Stimulated activated CD4-positive, alpha-beta T cell treated with anti-CD3 and anti-CD28 coated beads, TNF-alpha, amount 100 ng/mL, for 24 hours (primary cell): ENCODE results near the gene ST3GAL4.
"Not testable (repeated sequence)": the region's sequence is repeated elsewhere in the genome, so short reads cannot be mapped to it uniquely, and the experiment has no call there.

ENCODE experiments used
- DNase-seq, 3 experiments: peaks; one replicate each; pipeline ENCODE4 v3.0.0-alpha.2; 2020; ENCODE audit warnings: low read depth in 3 of 3

Gene ST3GAL4

DNA sequence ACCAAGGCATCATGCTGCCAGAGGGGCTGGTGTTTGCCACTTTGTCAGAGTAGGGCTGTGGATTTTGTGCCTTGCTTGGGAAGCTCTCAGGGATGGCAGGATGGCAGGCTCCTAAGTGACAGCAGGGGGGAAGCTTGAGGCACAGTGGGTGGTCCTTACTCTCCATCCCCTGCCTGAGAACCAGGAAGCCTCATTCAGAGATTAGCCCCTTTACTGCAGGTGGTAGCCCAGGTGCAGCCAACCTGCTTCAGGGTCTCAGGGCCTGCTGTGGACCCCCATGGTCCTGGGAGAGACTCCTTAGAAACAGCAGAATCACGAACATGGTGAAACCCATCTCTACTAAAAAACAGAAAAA lies 8.9 kb upstream of the ST3GAL4 start:
- DNase-seq: no peak

DNA sequence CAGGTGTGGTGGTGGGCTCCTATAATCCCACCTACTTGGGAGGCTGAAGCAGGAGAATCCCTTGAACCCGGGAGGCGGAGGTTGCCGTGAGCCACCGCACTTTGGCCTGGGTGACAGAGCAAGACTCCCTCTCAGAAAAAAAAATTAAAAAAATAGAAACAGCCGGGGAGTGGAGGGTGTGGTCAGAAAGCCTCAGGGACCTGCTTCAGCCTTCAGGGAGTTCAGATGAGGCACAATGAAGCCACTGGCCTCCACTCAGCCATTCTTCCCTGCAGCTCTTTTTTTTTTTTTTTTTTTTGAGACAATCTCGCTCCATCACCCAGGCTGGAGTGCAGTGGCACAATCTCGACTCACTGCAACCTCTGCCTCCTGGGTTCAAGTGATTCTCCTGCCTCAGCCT lies 8.5 kb upstream of the ST3GAL4 start:
- not testable (repeated sequence) for DNase-seq

DNA sequence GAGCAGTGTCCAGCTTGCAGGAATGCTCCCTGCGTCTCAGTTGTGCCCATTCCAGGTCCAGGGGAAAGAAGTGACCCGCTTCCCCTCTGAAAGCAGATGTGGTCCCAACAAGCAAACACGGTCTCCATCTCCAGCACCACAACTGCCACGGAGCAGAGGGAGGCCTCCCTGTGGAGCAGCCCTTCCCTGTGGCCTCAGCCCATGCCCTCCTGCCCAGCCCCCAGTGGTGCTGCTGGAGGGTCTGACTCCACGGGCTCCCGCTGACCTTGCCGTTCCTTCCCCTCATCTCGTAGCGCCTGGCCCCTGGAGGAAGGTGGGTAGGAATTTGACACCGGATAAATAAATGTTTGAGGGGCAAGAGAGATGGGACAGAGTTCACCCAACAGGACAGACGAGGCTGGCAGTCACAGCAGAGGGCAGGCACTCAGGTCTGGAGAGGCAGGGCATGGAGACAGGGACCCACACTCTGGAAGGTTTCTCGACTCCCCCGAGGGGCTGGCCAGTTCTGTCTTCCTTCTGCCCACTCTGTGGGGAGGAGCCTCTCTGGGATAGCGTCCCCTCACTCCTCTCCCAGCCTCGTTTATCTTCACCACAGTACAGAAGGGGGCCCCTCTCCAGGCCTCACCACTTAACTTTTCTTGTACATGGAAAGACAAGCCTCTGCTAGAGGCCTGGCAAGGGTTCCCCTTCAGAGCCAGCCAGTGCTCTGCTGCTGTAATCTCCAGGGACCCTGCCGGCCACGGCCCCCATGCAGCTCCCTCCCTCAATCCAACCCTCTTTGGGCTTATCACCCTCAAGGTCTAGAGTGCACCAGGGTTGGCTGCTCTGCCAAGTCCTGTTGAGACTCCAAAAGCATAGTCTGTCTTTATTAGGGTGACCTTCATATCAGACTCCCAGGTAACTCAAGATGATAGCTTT lies 7.5 kb upstream of the ST3GAL4 start:
- no peak for DNase-seq

DNA sequence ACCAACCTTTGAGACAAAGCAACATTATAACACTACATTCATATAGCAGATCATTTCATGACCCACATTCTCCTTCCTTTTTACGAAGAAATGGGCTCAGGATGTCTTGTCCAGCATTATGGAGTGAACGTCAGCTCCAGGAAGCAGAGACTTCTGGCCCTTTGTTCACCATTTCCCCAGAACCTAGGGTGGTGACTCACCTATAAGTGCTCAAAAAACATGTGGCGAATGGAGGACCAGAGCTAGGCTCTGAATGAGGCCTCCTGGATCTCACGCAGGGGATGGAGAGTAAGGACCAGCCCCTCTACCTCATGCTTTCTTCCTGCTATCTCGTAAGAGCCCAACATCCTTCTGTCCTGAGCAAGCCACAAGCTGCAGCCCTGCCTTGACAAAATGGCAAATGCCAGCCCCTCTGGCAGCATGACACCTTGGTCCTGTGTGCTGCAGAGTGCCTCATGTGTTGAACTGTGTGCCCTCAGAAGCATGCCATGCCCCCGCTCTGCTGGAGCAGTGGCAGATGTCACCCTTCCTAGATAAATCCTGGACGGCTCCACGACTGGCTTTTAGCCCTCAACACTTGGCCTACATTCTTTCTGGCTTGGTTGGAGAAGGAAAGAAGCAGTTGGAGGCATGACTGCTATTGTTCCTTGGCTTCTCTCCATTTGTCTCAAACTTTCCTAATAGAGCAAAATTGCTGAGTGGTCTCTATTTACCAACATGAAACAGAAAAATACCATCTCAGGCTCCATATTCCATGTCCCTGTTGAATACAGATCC lies 6.5 kb upstream of the ST3GAL4 start:
- no peak for DNase-seq

DNA sequence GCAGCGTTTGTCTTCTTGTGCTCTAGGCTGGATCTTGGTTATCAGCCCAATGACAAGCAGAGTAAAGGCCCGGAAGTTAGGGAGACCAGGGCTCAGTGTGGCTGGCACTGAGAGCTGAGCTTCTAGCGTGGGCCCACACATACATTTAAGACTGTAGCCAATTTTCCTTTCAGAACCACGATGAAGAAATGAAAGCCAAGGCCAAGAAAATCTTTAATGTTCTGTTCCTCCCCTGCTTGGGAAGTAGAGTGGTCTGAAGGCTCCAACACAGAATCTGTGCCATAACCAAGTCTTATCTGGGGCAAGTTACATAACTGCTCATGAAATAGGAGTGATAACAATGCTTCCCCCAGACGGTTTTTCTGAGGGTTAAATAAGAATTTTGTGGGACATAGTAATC lies 4.7 kb upstream of the ST3GAL4 start:
- no peak for DNase-seq

DNA sequence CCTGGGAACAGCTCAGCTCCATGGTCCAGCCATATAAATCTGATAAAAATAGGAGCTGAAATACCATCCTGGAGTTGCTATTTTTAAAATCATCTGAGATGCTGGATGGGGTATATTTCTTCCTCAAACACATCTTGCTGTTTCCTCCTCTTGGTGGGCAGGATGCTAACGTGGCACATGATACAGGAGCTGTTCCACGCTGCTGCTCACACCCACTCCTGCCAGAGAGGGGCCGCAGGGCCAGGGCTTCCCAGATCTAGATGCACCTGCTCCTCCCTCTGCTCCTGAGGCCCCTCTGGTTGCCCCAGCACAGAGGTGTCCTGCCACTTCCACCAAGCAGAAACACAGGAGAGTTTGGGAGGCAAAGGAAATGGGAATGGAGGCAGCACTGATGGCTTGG lies 3.3 kb upstream of the ST3GAL4 start:
- DNase-seq: no peak

DNA sequence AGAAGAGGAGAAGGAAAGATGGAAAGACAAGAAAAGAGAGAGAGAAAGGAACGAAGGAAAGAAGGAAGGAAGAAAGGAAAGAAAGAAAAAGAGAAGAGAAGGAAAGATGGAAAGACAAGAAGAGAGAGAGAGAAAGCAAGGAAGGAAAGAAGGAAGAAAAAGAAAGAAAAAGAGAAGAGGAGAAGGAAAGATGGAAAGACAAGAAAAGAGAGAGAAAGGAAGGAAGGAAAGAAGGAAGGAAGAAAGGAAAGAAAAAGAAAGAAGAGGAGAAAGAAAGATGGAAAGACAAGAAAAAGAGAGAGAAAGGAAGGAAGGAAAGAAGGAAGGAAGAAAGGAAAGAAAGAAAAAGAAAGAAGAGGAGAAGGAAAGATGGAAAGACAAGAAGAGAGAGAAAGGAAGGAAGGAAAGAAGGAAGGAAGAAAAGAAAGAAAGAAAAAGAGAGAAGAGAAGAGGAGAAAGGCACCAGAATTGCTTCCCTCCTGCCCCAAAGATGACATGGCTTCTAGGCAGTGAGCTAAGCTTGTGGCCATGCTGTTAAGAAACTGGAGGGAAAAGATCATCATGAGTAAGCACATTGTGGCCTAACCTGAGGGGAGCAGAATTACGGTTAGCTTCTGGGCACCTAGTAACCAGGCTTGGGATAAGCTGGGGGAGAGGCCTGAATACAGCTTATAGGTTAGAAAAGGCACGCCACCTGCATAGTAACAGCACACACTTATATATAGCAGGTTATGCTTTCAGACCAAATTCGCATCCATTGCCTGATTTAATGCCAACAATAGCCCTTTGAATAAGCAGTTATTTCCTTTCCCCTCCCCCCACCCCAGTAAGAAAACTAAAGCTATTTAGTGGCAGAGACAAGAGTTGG lies 2.3 kb upstream of the ST3GAL4 start:
- no peak for DNase-seq

DNA sequence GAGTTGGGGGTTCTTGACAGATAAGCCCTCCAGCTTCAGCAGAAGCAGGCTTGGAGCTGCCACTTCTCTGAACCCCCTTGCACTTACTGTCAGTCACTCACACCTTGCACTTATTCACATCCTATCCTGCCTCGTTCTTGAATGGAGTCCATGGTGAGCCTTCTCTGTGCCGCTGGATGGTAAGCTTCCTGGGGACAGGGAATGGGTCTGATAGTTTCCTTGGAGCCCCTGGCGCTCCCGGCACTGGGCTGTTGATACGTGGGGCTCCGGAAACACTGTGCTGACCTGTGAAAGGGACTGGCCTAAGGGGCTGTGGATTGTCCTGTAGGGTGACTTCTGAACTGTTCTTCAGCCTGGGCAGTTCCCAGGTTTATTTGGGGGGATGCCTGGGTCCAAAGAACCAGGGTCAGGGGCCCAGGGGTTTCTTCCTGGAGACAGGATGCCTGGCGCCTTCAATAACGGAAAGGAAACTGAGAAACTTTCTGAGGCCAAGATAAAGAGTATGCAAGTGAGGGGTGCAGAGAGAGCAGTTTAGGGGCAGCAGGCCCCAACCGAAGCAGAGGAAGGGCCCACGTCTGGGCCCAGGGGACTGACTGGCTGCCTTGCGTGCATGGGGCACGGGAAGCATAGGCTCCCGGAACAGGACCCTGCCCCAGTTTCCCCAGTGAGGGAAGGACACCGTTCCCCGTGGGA lies 709 bp upstream of the ST3GAL4 start:
- no peak for DNase-seq

DNA sequence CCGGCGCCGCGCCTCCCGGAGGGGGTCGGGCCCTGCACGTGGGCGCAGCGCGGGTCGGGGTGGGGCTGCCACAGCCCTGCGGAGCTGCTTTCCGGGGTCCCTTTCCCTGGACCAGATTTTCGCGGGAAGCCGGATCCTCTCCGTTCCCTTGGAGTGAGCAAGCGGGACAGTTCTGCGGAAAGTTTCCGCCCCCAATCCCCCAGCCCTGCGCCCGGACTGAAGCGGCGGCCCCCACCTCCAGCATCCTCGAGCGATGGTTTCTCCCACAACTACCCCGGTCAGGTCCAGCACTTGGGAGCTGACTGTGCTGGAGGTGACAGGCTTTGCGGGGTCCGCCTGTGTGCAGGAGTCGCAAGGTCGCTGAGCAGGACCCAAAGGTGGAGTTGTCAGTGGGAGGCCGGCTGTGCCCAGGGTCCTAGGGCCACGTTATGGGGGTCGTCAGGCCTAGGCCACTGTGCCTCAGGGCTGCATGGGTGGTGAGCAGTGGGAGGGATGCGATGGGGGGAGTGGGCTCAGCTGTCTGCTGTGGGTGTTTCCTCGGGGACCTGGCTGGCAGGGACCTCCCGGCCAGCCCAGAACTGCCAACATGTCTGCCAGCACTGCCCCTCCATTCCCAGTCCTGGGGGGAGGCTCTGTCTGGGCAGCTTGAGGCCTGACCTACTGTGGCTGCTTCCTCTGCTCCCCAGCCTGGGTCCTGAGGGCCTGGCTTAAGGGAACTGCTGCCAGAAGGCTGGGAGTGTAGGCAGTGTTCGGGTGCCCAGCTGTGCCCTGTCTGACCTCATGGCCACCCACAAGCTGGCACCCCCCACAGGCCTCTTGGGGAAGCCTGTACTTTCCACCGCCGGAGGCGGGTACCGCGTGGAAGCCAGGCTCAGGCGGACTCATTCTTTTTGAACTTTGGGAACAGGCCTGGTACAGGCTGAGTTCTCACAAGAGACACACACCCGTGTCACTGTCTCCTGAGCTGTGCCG lies 726 bp downstream of the ST3GAL4 start:
- DNase-seq: no peak

DNA sequence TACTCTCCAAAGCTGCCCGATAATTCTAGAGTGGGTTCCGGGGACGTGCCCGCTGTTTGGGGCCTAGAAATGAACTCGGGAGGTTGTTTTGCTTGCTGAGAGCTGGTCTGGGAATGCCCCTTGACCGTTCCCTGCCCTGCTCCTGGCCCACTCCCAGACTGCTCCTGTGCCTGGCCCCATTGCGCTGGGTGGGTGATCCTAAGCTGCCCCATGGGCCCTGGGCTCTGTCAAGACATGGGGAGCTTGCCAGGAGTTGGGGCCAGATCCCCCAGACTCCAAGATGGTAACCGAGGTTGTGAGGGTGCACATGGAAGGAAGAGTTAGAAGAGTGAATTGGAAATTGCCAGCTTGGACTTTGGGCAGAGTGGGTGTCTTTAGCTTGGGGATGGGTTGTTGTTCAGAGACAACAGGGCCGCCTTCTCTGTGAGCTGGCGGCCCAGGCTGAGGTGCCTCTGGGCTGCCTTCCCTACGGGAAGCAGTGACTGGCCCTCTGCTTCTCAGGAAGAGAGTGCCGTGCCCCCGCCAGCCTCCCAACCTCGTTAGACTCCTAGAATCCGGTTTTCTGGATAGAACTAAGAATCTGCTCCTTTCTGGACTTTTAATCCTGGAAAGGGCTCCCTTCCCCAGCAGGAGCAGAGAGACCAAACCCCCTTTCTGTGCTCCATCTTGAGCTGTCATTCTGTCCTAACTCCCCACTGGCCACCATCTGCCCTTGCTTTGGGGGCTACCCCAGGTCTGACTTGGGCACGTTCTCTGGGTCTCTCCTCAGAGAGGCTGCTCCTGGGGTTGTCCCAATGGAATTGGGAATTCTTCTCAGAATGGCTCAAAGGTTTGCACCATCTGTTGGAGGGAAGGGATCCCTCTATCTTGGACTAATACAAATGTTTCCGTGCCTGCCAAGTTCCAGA lies 1.8 kb downstream of the ST3GAL4 start:
- no peak for DNase-seq

DNA sequence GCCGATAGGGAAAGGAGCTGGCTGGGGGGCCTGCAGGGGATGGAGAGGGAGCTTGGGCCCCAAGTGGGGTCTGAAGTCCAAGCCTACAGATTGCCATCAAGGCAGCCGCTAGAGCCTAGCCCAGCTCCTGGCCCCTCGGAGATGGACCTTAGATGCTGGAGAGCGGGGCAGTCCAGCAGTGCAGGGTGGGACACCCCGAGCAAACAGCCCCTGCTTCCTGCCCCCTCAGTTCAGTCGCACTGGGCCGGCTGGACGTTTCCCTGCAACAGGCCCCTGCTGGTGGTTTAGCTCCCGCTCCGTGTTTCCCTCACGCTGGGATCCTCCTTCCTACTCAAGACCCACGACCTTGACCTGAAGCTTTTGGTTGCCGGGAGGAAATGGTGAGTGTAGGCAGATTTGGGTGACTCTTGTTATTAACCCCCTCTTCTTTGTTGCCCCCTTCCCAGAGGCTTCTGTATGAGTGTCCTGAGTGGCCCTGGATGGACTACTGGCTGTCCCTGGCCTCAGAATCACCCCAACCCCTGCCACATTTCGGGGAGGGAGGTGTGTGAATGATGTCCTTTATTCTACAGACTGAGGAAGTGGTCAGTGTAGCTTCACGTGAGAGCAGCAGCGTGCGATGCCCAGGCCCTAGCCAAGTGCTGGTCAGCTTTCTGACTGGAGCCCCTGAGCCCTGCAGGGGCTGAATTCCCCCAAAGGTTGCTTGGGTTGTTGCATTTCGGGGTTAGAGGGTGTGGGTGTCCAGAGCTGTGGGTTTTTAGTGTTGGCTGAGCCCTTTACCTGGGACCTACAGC lies 2.7 kb downstream of the ST3GAL4 start:
- no peak for DNase-seq

DNA sequence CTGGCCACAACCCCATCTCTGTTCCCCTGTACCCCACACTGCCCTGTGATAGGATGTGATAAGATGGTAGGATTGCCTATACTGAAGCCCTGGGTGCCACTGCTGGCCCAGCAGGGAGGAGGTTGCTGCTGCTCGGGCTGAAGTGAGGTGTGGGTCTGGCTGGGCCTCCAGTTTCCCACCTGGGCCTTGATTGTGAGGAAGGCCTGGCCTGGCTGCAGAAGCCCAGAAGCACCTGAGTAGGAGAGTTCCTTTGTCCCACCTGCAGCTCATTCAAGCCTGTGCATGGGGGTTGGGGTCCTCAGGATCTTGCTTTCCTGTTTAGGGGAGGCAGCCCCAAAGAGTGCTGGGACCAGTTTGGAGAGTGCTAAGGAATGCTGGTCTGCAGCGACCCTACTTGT lies 3.3 kb downstream of the ST3GAL4 start:
- DNase-seq: no peak

DNA sequence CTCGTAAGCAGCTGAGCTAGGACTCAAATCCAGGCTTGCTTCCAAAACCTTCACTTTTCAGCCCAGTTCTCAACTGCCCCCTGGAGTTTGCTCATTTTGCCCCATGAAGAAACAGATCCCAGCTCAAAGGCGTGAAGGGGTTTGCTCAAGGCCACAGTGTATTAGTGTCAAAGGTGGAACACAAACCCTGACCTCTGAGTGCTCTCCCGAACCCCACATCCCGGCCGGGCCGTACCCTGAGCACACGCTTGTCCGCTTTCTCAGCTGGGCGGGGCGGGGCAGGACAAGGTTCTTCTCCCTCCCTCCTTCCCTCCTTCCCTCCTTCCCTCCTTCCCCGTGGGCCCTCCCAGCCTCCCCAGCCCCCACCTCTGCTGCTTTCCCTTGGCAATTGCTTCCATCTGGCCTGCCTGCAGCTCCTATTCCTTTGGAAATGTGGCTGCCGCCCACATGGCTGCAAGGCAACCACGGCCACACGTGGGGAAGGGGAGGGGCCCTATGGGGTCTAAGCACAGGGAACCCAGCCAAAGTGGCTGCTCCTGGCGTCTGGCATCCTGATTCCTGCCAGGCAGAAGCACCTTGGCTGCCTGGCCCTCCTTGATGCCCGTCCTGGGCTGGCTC lies 4.1 kb downstream of the ST3GAL4 start:
- DNase-seq: no peak

DNA sequence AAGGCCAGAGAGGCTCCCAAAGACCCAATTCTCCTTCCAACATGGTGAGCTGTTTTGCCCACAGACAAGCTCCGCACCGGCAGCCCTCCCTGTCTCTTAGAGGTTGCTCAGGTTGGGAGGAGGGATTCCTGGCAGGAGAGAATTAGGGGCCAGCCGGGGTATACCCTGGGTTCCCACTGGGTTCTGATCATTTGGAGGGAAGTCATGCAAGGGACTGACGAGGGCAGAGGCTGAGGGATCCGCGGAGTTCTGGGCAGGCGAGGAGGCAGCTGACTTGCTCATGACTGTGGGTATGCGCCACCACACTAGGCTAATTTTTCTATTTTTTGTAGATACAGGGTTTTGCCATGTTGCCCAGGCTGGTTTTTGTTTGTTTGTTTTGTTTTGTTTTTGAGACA lies 4.6 kb downstream of the ST3GAL4 start:
- no peak for DNase-seq

DNA sequence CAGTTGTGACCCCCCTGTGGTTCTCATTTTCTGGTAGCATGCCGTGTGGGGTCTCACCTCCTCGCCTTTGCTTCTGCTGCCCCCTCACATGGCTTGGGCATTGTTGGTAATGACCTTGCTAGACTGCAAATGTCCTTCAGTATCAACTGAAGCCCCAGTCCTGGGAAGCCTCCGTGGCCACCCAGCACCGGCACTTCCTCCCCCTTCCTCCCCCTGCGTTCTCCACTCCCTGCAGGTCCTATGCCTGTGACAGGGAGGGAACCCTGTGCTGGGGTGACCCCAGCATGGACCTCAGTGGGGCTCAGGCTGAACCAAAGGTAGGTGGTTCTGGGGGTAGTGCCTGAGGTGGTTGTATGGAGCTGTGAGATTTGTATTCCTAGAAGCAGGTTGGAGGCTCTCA lies 5.9 kb downstream of the ST3GAL4 start:
- no peak for DNase-seq

DNA sequence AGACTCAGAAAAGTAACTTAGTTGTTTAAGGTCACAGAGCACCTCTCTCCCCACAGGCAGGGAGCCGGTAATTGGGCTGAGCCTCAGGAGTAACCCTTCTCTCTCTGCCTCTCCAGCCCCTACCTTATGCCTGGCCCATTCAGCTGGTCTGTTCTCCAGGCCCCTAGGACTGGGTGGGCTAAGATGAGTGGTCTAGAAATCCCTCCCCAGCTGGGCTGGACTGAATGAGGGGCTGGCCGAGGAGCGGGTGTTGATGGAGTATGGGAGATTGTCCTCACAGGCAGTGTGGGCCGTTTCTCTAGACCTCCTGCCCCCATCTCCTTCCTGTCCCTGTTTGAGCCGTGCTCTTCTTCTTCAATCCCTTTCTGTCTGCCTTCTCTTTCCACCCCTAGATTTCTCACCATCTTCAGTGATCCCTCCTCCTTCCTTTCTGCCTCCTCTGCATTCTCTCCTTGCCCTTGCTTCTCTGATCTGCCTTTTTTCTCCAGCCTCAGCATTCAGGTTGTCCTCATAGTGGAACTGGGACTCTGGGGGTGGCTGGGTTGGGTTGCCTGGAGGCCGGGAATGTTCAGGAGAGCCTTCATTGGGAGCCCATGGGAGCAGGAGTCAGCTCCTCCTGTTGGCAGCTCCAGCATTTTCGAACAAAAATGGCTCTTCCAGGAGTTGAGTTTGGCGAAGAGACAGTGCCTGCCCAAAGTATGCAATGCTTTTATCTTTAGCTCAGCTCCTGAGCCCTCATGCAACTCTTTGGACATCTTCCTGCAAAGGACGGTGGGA lies 7.6 kb downstream of the ST3GAL4 start:
- DNase-seq: no peak

DNA sequence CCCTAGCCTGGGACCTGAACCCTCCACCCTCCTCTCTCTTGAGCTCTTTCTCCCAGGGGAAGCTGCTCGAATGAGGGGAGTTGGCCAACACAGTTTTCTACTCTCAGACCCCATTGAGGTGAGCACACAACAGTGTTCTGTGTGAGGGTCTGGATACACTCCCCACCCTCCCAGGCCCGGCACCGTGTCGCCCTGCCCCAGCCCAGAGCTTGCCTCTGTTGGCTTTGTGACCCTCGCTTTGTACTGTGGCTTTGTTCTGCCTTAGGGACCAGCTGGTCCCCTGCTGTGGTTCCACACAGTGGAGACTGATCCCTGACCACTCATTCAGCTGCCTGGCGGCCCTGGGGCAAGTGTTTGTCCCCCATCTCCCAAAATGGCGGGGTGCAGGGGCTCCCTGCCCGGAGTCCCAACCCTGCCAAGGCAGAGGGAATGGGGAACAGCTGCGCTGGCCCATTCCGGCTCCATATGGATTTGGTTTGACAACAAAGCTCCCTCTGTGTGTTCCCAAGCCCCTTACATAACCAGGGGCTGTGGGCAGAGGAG lies 8.3 kb downstream of the ST3GAL4 start:
- no peak for DNase-seq
